K562 (cell line): ENCODE results near the gene LY6G5B. TPM values are rescaled to one million over a fixed set of nuclear protein-coding genes. Genes with fewer than 3 reads are reported as not detected.

ENCODE experiments used
- CBFA2T2 ChIP-seq: fragments of 450-650 bp; conservative IDR thresholded peaks from 2 replicates; pipeline ENCODE4 v1.6.1; 2017; ENCODE audit warnings: mild to moderate bottlenecking
- DDX20 ChIP-seq: fragments of 450-650 bp; IDR thresholded peaks from 2 replicates; pipeline ENCODE4 v1.6.1; 2016; ENCODE audit warnings: missing genetic modification characterization, low read depth, mild to moderate bottlenecking, missing compliant biosample characterization, moderate library complexity
- ELF4 ChIP-seq: fragments of 450-650 bp; formaldehyde crosslinking; IDR thresholded peaks from 2 replicates; pipeline ENCODE4 v1.4.0; 2022; ENCODE audit warnings: missing genetic modification characterization
- FIP1L1 ChIP-seq: fragments of 200-400 bp; formaldehyde crosslinking; IDR thresholded peaks from 2 replicates; pipeline ENCODE4 v1.6.1; 2018; ENCODE audit warnings: mild to moderate bottlenecking, low read depth, low read length; ENCODE audit not compliant: poor library complexity, severe bottlenecking
- FOXA1 ChIP-seq: fragments of 450-650 bp; IDR thresholded peaks from 2 replicates; pipeline ENCODE4 v1.6.1; 2016; ENCODE audit warnings: mild to moderate bottlenecking, borderline replicate concordance
- GTF2A2 ChIP-seq: IDR thresholded peaks from 2 replicates; pipeline ENCODE4 v1.6.1; 2016; ENCODE audit warnings: mild to moderate bottlenecking, missing genetic modification characterization, missing compliant biosample characterization
- MECOM ChIP-seq: fragments of 250-450 bp; sonication (Bioruptor Pico); IDR thresholded peaks from 2 replicates; pipeline ENCODE4 v1.8.0; 2022; ENCODE audit warnings: inconsistent platforms
- MYBL2 ChIP-seq, 2 experiments: fragments of 450-650 bp in 1 of 2; sonication (generic) in 1 of 2; formaldehyde crosslinking in 1 of 2; IDR thresholded peaks; 2 replicates each; pipeline versions ENCODE4 v1.6.1 to v1.8.1; 2017 to 2022; ENCODE audit warnings: borderline replicate concordance in 1 of 2, inconsistent platforms in 1 of 2, low read depth in 1 of 2, mild to moderate bottlenecking in 1 of 2, missing genetic modification reagents in 1 of 2, moderate library complexity in 1 of 2
- RBM17 ChIP-seq: fragments of 200-400 bp; formaldehyde crosslinking; IDR thresholded peaks from 2 replicates; pipeline ENCODE4 v1.6.1; 2017; ENCODE audit warnings: low read depth, mild to moderate bottlenecking, low read length, borderline replicate concordance
- STAT5A ChIP-seq: IDR thresholded peaks from 2 replicates; pipeline ENCODE4 v1.6.1; 2012; ENCODE audit warnings: low read length, inconsistent platforms, borderline replicate concordance
- YBX1 ChIP-seq: fragments of 450-650 bp; IDR thresholded peaks from 2 replicates; pipeline ENCODE4 v1.7.1; 2016; ENCODE audit warnings: mild to moderate bottlenecking
- ZEB2 ChIP-seq: fragments of 450-650 bp; IDR thresholded peaks from 2 replicates; pipeline ENCODE4 v1.6.1; 2016
- ZKSCAN8 ChIP-seq: fragments of 200-800 bp; sonication (Bioruptor generic); IDR thresholded peaks from 2 replicates; pipeline ENCODE4 v1.6.1; 2016; ENCODE audit warnings: missing genetic modification characterization, missing compliant biosample characterization
- ZNF408 ChIP-seq: fragments of 250-450 bp; sonication (Bioruptor Pico); IDR thresholded peaks from 2 replicates; pipeline ENCODE4 v1.4.0; 2020; ENCODE audit warnings: low read depth, mild to moderate bottlenecking, moderate library complexity
- ZNF76 ChIP-seq: fragments of 250-450 bp; sonication (Bioruptor Pico); IDR thresholded peaks from 2 replicates; pipeline ENCODE4 v1.4.0; 2020; ENCODE audit warnings: mild to moderate bottlenecking, moderate library complexity, borderline replicate concordance
- polyA plus RNA-seq, 8 experiments: library from polyadenylated mRNA; depleted of rRNA in 4 of 8; stranded (reverse) in 5 of 8; unstranded in 3 of 8; fragments of >200 nt; fragmentation: Nextera tagmentation in 2 of 8; fragmentation: Illumina TruSeq in 1 of 8; extraction: Ambion mirVana in 2 of 8; extraction: Trizol in 1 of 8; gene quantifications; 2 replicates each; pipeline versions ENCODE4 v1.2.1 to v1.2.3, GENCODE V29; 2011 to 2014; ENCODE audit warnings: inconsistent platforms in 1 of 8, missing spikeins in 1 of 8
- total RNA-seq, 7 experiments: library from RNA; depleted of rRNA in 6 of 7; stranded (reverse); fragments of >200 nt in 6 of 7; fragmentation: Illumina TruSeq in 2 of 7; extraction: Trizol in 2 of 7; gene quantifications; 2 replicates each; pipeline versions ENCODE4 v1.2.1 to v1.2.3, GENCODE V29; 2011 to 2021; ENCODE audit warnings: low replicate concordance in 1 of 7
- TF ChIP-seq, protein P1 (sequence below): fragments of 450-650 bp; IDR thresholded peaks from 2 replicates; pipeline ENCODE4 v1.7.1; 2018; ENCODE audit warnings: mild to moderate bottlenecking, low read depth; ENCODE audit not compliant: partially characterized antibody
- TF ChIP-seq, protein P2 (sequence below): IDR thresholded peaks from 2 replicates; pipeline ENCODE4 v1.6.1; 2011; ENCODE audit not compliant: insufficient read length; ENCODE audit errors: extremely low read depth
- TF ChIP-seq, protein P3 (sequence below), 2 experiments: fragments of 250-450 bp in 1 of 2; fragments of 450-650 bp in 1 of 2; sonication (Bioruptor Pico) in 1 of 2; IDR thresholded peaks; 2 replicates each; pipeline versions ENCODE4 v1.6.1 to v1.8.0; 2016 to 2021; ENCODE audit warnings: mild to moderate bottlenecking in 2 of 2, moderate library complexity in 2 of 2, missing compliant biosample characterization in 1 of 2, missing genetic modification characterization in 1 of 2
- TF ChIP-seq, protein P4 (sequence below): sonication (generic); formaldehyde crosslinking; IDR thresholded peaks from 2 replicates; pipeline ENCODE4 v1.8.0; 2022; ENCODE audit warnings: mild to moderate bottlenecking, low read depth, missing genetic modification reagents
- TF ChIP-seq, protein P5 (sequence below): fragments of 250-450 bp; sonication (Bioruptor Pico); IDR thresholded peaks from 2 replicates; pipeline ENCODE4 v1.5.0; 2022; ENCODE audit warnings: mild to moderate bottlenecking

LY6G5B gene
- total and polyA plus RNA-seq, 9 of the 15 experiments (the other 6 are each of a cell fraction or from before 2014, with no cell fraction given), result 6.0 to 27.0 (median 7.5) TPM

DNA sequence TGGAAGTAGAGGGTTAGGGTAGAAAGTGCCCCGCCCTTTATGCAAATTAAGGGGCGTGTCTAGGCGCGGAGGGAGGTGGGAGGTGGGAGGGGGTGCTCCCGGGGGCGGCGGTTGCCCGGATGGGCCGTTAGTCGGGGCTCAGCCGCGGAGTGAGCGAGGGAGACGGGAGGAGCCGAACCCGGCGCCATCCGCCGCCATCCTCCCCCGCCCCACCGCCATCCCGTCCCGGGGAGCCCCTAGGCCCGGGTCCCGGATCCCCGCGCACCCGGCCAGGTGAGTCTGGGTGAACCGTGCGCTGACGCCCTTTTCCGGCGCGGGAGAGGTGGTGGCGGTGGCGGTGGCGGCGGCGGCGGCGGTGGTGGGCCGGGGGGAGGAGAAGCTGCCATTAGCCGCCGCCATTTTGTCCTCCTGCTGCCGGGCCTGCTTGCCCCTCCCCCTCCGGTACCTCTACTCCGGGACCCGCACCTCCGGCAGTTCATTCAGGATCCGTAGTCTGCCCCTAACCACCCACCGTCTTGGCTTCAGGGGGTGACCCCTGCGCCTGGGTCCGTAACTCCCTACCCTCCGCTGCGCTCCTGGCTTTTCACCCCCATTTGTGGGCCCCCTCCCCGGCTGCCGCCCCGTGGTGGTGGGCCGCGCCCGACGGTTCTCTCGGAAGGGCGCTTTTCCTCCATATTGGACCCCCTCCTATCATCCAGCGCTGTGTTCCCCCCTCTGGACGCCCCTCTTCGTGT lies 49.0 kb upstream of the LY6G5B start, which contains the start of gene PRRC2A (continued):
- no peak for TF ChIP-seq ZKSCAN8 (CRISPR knock-in tag)
- no peak for TF ChIP-seq RBM17
- TF ChIP-seq MYBL2 (IDR thresholded peaks at IDR 0.05; ENCODE audit: low read depth), result no peak
- TF ChIP-seq MYBL2 (CRISPR knock-in tag; IDR thresholded peaks at IDR 0.05; ENCODE audit: borderline replicate concordance), result no peak
- no peak for TF ChIP-seq ZEB2
- TF ChIP-seq, protein P1, sequence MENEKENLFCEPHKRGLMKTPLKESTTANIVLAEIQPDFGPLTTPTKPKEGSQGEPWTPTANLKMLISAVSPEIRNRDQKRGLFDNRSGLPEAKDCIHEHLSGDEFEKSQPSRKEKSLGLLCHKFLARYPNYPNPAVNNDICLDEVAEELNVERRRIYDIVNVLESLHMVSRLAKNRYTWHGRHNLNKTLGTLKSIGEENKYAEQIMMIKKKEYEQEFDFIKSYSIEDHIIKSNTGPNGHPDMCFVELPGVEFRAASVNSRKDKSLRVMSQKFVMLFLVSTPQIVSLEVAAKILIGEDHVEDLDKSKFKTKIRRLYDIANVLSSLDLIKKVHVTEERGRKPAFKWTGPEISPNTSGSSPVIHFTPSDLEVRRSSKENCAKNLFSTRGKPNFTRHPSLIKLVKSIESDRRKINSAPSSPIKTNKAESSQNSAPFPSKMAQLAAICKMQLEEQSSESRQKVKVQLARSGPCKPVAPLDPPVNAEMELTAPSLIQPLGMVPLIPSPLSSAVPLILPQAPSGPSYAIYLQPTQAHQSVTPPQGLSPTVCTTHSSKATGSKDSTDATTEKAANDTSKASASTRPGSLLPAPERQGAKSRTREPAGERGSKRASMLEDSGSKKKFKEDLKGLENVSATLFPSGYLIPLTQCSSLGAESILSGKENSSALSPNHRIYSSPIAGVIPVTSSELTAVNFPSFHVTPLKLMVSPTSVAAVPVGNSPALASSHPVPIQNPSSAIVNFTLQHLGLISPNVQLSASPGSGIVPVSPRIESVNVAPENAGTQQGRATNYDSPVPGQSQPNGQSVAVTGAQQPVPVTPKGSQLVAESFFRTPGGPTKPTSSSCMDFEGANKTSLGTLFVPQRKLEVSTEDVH, result no peak
- TF ChIP-seq STAT5A, result no peak
- no peak for TF ChIP-seq ZNF408 (CRISPR knock-in tag)
- no peak for TF ChIP-seq DDX20 (tag)
- TF ChIP-seq, protein P2, sequence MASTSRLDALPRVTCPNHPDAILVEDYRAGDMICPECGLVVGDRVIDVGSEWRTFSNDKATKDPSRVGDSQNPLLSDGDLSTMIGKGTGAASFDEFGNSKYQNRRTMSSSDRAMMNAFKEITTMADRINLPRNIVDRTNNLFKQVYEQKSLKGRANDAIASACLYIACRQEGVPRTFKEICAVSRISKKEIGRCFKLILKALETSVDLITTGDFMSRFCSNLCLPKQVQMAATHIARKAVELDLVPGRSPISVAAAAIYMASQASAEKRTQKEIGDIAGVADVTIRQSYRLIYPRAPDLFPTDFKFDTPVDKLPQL, result no peak
- no peak for TF ChIP-seq MECOM
- no peak for TF ChIP-seq YBX1
- peak; percentile 58; the same call in 1 of the 2 replicates for TF ChIP-seq ELF4 (CRISPR knock-in tag)
- TF ChIP-seq, protein P3, sequence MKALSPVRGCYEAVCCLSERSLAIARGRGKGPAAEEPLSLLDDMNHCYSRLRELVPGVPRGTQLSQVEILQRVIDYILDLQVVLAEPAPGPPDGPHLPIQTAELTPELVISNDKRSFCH (CRISPR knock-in tag; IDR thresholded peaks at IDR 0.05), result no peak
- TF ChIP-seq, protein P3 (tag; IDR thresholded peaks at IDR 0.05), result no peak; the same call in 1 of the 2 replicates
- TF ChIP-seq GTF2A2, result peak; percentile 89
- TF ChIP-seq FIP1L1, result peak; percentile 58
- TF ChIP-seq, protein P4, sequence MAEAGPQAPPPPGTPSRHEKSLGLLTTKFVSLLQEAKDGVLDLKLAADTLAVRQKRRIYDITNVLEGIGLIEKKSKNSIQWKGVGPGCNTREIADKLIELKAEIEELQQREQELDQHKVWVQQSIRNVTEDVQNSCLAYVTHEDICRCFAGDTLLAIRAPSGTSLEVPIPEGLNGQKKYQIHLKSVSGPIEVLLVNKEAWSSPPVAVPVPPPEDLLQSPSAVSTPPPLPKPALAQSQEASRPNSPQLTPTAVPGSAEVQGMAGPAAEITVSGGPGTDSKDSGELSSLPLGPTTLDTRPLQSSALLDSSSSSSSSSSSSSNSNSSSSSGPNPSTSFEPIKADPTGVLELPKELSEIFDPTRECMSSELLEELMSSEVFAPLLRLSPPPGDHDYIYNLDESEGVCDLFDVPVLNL (CRISPR knock-in tag), result no peak
- no peak for TF ChIP-seq CBFA2T2
- no peak for TF ChIP-seq FOXA1
- TF ChIP-seq ZNF76, result no peak
- TF ChIP-seq, protein P5, sequence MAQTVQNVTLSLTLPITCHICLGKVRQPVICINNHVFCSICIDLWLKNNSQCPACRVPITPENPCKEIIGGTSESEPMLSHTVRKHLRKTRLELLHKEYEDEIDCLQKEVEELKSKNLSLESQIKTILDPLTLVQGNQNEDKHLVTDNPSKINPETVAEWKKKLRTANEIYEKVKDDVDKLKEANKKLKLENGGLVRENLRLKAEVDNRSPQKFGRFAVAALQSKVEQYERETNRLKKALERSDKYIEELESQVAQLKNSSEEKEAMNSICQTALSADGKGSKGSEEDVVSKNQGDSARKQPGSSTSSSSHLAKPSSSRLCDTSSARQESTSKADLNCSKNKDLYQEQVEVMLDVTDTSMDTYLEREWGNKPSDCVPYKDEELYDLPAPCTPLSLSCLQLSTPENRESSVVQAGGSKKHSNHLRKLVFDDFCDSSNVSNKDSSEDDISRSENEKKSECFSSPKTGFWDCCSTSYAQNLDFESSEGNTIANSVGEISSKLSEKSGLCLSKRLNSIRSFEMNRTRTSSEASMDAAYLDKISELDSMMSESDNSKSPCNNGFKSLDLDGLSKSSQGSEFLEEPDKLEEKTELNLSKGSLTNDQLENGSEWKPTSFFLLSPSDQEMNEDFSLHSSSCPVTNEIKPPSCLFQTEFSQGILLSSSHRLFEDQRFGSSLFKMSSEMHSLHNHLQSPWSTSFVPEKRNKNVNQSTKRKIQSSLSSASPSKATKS (CRISPR knock-in tag), result no peak
